Right atrium auricular region (tissue), 2 donors: Measurements from ENCODE around the gene SPSB4. TPM values are rescaled to one million over a fixed set of nuclear protein-coding genes. Genes with fewer than 3 reads are reported as not detected.

ENCODE experiments used
- DNase-seq: peaks from one replicate; pipeline ENCODE4 v3.0.0-alpha.2; 2019; ENCODE audit warnings: low spot score
- H3K27ac ChIP-seq, 2 donors: fragments of 200-600 bp; sonication (generic); 1 replicate in 1 of 2; 2 replicates in 1 of 2; pipeline ENCODE4 v1.5.1; 2016 to 2019
- H3K27me3 ChIP-seq, 2 donors: fragments of 200-600 bp; sonication (generic); one replicate each; pipeline versions ENCODE4 v1.5.1 to v1.6.0; 2017 to 2019
- H3K36me3 ChIP-seq: fragments of 200-600 bp; sonication (generic); one replicate; pipeline ENCODE4 v1.5.1; 2016
- H3K4me1 ChIP-seq, 2 donors: fragments of 200-600 bp; sonication (generic); one replicate each; pipeline versions ENCODE4 v1.5.1 to v1.6.0; 2017 to 2019
- H3K4me3 ChIP-seq, 2 donors: fragments of 200-600 bp; sonication (generic); 1 replicate in 1 of 2; 2 replicates in 1 of 2; pipeline ENCODE4 v1.5.1; 2017 to 2019; ENCODE audit warnings: mild to moderate bottlenecking in 1 of 2, moderate library complexity in 1 of 2
- H3K9me3 ChIP-seq, 2 donors: fragments of 200-600 bp; sonication (generic); one replicate each; pipeline ENCODE4 v1.5.1; 2019
- CTCF ChIP-seq, 2 donors: fragments of 200-600 bp; sonication (generic); IDR thresholded peaks; one replicate each; pipeline ENCODE4 v1.5.1; 2019; ENCODE audit warnings: antibody characterized with exemption in 2 of 2
- total RNA-seq, 2 donors: library from RNA; depleted of rRNA; stranded (reverse); fragments of >200 nt; gene quantifications; one replicate each; pipeline ENCODE4 v1.1.0, GENCODE V29; 2016

The SPSB4 gene
- total RNA-seq, 2 donors from 2014 or later: 1.8 to 6.9 TPM

GRCh38 chr3:141030296-141030695 lies 20.9 kb upstream of the SPSB4 start:
- H3K9me3 ChIP-seq: no peaks in the 10 kb centered on the region
- no peaks in the 10 kb centered on the region for H3K27me3 ChIP-seq
- no peak for TF ChIP-seq CTCF (IDR thresholded peaks at IDR 0.05)
- H3K4me3 ChIP-seq: no peak overlapping the region
- H3K4me1 ChIP-seq: no peaks in the 10 kb centered on the region
- no peak for DNase-seq
- H3K36me3 ChIP-seq: no peaks in the 10 kb centered on the region
- H3K27ac ChIP-seq: no peak overlapping the region

GRCh38 chr3:141039589-141039988 lies 11.6 kb upstream of the SPSB4 start:
- Histone ChIP-seq H3K4me3 (no peak overlapping the region), H3K27me3 (no peaks in the 10 kb centered on the region), H3K4me1 (no peaks in the 10 kb centered on the region), H3K9me3 (no peaks in the 10 kb centered on the region), H3K27ac (no peak overlapping the region), H3K36me3 (no peaks in the 10 kb centered on the region)
- no peak for DNase-seq
- TF ChIP-seq CTCF (IDR thresholded peaks at IDR 0.05): no peak

GRCh38 chr3:141044695-141045641 lies 6.2 kb upstream of the SPSB4 start:
- TF ChIP-seq CTCF (IDR thresholded peaks at IDR 0.05): no peak
- no peak overlapping the region for H3K27ac ChIP-seq
- no peak overlapping the region for H3K4me3 ChIP-seq
- no peaks in the 10 kb centered on the region for H3K27me3 ChIP-seq
- H3K9me3 ChIP-seq: no peaks in the 10 kb centered on the region
- no peaks in the 10 kb centered on the region for H3K36me3 ChIP-seq
- H3K4me1 ChIP-seq: no peaks in the 10 kb centered on the region
- no peak for DNase-seq

- no peaks in the 10 kb centered on the region for H3K36me3 ChIP-seq
- H3K4me1 ChIP-seq: peaks cover 0 to 5% of the 10 kb centered on the region in 2 donors
- no peaks in the 10 kb centered on the region for H3K9me3 ChIP-seq
- no peak overlapping the region for H3K27ac ChIP-seq
- no peak for TF ChIP-seq CTCF (IDR thresholded peaks at IDR 0.05)
- DNase-seq: no peak
- no peak overlapping the region for H3K4me3 ChIP-seq
- H3K27me3 ChIP-seq: no peaks in the 10 kb centered on the region
Observed at GRCh38 chr3:141045849-141046248, 5.3 kb upstream of the SPSB4 start.

GRCh38 chr3:141047168-141047567 lies 4.0 kb upstream of the SPSB4 start:
- no peak for DNase-seq
- no peaks in the 10 kb centered on the region for H3K9me3 ChIP-seq
- TF ChIP-seq CTCF (IDR thresholded peaks at IDR 0.05): no peak
- H3K27me3 ChIP-seq: no peaks in the 10 kb centered on the region
- H3K4me1 ChIP-seq: peaks cover 0 to 16% of the 10 kb centered on the region in 2 donors
- no peak overlapping the region for H3K4me3 ChIP-seq
- no peak overlapping the region for H3K27ac ChIP-seq
- no peaks in the 10 kb centered on the region for H3K36me3 ChIP-seq
